ENCODE data around the gene SLC36A2.
"Not testable (repeated sequence)": the region's sequence is repeated elsewhere in the genome, so short reads cannot be mapped to it uniquely, and the experiment has no call there.

Gene SLC36A2

DNA sequence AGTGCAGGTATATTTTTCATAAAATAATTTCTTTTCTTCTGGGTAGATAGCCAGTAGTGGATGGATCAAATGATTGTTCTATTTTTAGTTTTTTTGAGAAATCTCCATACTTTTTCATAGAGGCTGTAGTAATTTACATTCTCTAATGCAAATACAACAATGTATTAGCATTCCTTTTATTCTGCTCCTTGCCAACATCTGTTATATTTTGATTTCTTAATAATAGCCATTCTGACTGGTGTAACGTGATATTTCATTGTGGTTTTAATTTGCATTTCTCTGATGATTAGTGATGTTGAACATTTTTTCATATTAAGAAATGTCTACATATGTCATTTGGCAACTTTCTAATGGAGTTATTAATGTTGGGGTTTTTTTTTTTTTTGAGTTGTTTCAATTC lies 27.2 kb upstream of the SLC36A2 start:
- TF ChIP-seq, protein P1, sequence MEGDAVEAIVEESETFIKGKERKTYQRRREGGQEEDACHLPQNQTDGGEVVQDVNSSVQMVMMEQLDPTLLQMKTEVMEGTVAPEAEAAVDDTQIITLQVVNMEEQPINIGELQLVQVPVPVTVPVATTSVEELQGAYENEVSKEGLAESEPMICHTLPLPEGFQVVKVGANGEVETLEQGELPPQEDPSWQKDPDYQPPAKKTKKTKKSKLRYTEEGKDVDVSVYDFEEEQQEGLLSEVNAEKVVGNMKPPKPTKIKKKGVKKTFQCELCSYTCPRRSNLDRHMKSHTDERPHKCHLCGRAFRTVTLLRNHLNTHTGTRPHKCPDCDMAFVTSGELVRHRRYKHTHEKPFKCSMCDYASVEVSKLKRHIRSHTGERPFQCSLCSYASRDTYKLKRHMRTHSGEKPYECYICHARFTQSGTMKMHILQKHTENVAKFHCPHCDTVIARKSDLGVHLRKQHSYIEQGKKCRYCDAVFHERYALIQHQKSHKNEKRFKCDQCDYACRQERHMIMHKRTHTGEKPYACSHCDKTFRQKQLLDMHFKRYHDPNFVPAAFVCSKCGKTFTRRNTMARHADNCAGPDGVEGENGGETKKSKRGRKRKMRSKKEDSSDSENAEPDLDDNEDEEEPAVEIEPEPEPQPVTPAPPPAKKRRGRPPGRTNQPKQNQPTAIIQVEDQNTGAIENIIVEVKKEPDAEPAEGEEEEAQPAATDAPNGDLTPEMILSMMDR (IDR thresholded peaks at IDR 0.05; ENCODE audit: control insufficient read depth, extremely low read depth, insufficient read depth) = no peak
- no peak overlapping the region for H3K4me3 ChIP-seq (ENCODE audit: low read depth, low read length)
- DNase-seq (ENCODE audit: low read depth) = no peak

DNA sequence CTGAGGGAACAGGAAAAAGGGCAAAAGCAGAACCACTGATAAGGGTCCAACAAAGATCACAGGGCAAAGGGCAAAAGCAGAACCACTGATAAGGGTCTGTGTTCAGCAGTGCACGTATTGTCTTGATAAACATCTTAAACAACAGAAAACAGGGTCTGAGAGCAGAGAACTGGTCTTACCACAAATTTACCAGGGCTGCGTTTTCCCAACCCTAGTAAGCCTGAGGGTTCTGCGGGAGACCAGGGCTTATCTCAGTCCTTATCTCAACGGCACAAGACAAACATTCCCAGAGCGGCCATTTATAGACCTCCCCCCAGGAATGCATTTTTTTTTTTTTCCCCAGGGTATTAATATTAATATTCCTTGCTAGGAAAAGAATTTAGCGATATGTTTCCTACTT lies 19.7 kb upstream of the SLC36A2 start:
- not testable (repeated sequence) for DNase-seq (ENCODE audit: low read depth); H3K4me3 ChIP-seq (ENCODE audit: low read depth, low read length)

DNA sequence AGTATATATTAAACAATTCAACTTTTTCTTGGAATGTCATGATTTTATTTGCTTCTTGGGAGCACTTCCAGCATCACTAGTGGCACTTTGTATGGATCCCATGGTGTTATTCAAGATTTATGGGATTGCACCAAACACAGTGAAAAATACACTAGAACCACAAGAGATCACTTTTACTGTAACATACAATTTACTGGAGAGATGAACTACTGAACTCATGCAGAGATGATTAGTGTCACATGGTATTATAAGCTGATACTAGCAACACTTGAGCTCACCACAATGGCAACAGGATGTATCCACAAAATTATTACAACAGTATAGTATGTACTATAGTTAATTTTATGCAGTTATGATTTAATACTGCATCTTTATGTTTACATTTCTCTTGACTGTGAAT lies 16.3 kb upstream of the SLC36A2 start:
- H3K4me3 ChIP-seq (ENCODE audit: low read depth, low read length) = no peak overlapping the region
- TF ChIP-seq, protein P1 (IDR thresholded peaks at IDR 0.05; ENCODE audit: control insufficient read depth, extremely low read depth, insufficient read depth) = no peak
- no peak for DNase-seq (ENCODE audit: low read depth)

DNA sequence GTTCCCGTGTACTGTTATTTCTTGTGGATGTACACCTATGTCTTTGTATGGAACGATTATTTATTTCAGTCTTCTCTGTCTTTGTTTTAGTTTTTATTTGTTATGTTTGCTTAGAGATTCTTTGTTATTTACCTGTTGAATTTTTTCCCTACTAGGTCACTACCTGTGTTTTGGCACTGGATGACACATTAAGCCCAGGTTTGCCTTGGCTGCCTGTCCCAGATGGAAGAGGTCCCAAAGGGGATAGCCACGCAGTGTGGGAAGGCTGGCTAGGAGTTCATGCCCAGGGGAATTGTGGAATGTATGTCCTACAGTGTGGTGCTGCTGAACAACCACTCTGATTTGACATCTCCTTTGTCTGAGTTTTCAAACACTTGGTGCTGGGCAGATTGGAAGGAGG lies 15.6 kb upstream of the SLC36A2 start:
- TF ChIP-seq, protein P1 (IDR thresholded peaks at IDR 0.05; ENCODE audit: control insufficient read depth, extremely low read depth, insufficient read depth) = no peak

DNA sequence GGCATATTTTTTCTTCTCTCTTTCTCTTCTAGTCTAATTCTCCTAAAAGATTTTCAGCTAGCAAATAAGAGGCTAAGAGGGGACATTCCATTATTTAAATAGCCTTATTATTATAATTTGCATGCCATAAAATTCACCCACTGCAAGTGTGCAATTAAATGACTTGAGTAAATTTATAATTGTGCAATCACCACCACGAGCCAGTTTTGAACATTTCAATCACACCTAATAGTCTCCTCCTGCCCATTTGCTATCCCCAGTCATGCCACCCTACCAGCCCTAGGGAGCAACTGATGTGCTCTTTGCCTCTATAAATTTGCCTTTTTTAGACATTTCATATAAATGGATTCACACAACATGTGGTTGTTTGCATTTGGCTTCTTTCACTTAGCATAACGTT lies 12.0 kb upstream of the SLC36A2 start:
- no peak overlapping the region for H3K4me3 ChIP-seq (ENCODE audit: low read depth, low read length)
- TF ChIP-seq, protein P1 (IDR thresholded peaks at IDR 0.05; ENCODE audit: control insufficient read depth, extremely low read depth, insufficient read depth) = no peak
- DNase-seq (ENCODE audit: low read depth) = no peak

More for the DNA sequence above, 15.6 kb upstream of the SLC36A2 start:
- H3K4me3 ChIP-seq (ENCODE audit: low read depth, low read length) = no peak overlapping the region
- peak; percentile 35 for DNase-seq (ENCODE audit: low read depth)

DNA sequence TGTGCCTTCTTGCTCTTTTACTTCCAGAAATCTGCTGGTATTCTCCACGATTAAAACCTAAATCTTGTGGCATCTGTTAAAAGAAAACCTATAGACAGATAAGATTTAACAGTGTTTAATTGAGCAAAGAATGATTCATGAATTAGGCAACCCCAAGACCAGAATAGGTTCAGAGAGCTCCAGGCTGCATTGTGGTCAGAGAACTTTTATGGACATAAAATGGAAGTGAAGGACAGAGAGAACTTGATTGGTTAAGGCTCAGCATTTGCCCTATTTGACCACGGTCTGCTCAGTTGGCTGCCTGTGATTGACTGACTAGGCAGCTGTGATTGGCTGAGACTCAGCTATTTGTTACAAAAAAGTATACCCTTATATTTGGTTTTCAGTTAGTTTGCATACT lies 10.4 kb upstream of the SLC36A2 start:
- TF ChIP-seq, protein P1 (IDR thresholded peaks at IDR 0.05; ENCODE audit: control insufficient read depth, extremely low read depth, insufficient read depth) = no peak
- H3K4me3 ChIP-seq (ENCODE audit: low read depth, low read length) = no peak overlapping the region
- peak; percentile 26 for DNase-seq (ENCODE audit: low read depth)

DNA sequence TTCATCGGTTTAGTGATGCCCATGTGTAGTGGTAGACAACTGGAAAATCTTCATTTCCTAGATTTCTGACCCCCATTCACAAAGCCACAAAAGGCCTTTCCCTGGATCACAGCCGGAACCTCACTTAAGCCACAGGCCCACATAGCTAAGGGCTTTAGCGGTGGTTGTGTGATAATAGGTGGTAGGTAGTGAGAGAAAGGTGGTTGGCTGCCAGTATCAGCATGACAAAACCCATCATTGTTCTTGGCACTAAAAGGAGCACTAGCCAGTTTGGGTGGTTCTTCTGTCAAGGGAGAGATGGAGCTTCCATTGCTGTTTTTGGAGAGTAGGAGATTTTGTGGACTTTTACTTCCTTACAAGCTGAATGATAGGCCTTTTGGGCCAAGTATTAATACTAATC lies 9.7 kb upstream of the SLC36A2 start:
- TF ChIP-seq, protein P1 (IDR thresholded peaks at IDR 0.05; ENCODE audit: control insufficient read depth, extremely low read depth, insufficient read depth) = no peak
- DNase-seq (ENCODE audit: low read depth) = peak; percentile 65
- no peak overlapping the region for H3K4me3 ChIP-seq (ENCODE audit: low read depth, low read length)
